SHP77 (cell line): ENCODE measurements around the gene EFCAB11.
A peak's percentile ranks its signal among the peaks of the same experiment; 100 is the strongest.

Source experiments
- DNase-seq, 2 experiments: peaks; one replicate each; lab custom pipeline; 2025; lab: John Stamatoyannopoulos, UW

Gene EFCAB11

GRCh38 chr14:89957376-89957775, 2.8 kb upstream of the EFCAB11 start:
- no peak for DNase-seq

DNA sequence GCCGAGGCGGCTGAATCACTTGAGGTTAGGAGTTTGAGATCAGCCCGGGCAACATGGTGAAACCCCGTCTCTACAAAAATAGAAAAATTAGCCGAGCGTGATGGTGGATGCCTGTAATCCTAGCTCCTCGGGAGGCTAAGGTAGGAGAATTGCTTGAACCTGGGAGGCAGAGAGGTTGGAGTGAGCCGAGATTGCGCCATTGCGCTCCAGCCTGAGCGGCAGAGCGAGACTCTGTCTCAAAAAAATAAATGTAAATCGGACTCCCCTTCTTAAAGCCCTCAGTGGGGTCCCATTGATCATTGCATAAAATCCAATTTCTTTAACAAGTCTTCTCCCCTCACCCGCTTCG, 2.1 kb upstream of the EFCAB11 start:
- no peak for DNase-seq

DNA sequence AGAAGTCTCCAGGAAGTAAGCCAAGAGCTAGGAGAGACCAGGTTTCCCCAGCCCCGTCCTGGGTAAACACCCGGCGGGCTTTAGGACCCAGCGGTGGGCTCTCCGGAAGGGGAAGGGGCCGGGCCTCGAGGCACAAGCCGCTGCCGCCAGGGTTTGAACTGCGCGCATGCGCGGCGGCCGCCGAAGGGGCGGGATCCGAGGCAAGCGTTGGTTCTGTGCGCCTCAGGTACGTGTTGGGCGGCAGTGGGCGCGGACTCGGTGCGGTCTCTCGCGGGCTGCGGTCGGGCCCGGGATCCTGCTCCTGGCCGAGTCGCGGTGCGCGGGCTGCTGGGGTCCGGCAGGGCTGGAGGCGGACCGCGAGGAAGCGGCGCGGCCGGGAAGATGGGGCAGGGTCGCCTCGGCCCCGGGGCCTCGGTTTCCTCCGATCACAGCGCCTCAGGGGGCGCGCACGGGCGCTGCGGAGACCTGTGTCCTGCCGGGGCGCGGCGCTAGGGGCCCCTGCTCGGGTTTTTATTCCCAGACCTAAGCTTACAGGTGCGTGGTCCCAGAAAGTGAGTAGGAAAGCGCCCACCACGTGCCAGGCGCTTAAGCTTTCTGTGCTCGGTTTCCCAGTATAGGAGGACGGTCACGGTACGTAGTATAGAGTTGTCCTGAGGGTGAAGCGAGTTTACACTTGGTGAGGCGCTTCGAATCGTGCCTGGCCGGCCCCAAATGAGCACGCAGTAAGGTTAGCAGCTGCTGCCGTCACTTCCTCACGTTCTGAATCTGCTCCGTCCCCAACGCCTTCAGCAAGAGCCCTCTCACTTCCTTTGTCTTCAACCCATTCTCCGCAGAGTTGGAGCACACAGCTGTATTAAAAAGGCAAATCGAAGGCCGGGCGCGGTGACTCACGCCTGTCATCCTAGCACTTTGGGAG, 1.5 kb upstream of the EFCAB11 start, which contains the start of gene TDP1:
Gene TDP1, plus strand, starts transcription at position 183 of the 916 bp plus-strand sequence. CDS start 7,188 bp downstream, outside the sequence.
- peak; percentile 94 for DNase-seq

GRCh38 chr14:89955022-89955744, 653 bp upstream of the EFCAB11 start:
- no peak for DNase-seq

DNA sequence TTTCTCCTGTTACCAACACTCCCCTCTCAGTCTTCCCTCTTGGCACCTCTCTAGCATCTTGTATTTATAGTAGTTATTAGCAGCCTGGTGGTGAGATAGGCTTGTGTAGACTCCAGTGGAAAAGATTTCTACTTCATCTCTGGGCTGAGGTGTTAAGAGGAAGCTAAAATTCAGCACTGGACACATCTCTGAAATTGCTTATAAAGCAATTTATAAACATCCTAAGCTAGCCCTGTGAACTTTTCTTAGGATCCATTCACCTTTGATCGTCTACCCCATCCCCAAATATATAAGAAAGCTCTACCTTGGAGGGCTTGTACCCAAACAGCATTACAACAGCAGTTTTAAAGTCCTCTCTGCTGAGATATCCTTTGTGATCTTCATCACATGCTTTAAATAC, 928 bp downstream of the EFCAB11 start:
- no peak for DNase-seq

DNA sequence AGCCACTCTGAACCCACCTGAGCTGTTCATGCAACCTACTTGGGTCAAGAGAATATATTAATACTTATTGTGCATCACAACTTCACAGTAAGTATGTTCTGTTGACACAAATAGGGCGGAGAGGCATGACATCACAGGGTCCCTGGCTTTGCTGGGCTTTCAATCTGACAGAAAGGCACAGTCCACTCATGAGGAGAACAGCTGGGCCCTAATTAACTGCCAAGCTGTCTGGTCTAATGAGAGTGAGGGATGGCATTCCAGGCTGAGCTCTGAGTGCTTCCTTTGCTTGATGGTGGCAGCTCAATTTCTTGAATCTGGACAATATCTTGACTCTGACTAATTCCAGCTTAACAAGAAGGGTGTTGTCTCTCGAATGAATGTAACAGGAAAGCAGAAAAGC, 2.0 kb downstream of the EFCAB11 start:
- DNase-seq, result no peak

GRCh38 chr14:89947344-89947743, 7.2 kb downstream of the EFCAB11 start:
- no peak for DNase-seq

GRCh38 chr14:89941830-89942377, 12.6 kb downstream of the EFCAB11 start:
- no peak for DNase-seq

DNA sequence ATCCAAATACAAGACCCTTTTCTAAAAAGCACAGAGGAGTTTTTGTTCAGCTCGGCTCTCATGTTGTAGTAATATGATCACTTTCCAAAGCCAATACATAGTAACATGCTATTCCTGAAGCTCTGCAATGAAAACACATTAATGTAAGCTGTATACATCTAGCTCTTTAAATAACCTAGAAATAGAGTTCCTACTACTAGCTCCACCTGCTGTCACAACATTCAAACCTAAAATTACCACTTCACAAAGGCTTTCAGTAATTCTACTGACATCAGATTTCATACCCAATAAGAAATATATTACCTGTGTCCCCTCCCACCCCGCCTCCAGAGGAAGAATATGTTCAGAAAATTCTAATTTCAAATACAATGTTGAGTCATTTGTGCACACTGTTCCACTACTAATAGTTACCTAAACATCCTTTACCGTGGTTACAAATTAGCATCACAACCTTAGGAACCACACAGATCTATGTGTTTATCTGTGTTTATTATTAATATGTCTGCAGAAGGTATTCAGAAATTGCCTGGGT, 17.8 kb downstream of the EFCAB11 start:
- DNase-seq, result no peak

GRCh38 chr14:89933002-89933401, 21.5 kb downstream of the EFCAB11 start:
- DNase-seq, result no peak

- DNase-seq, result no peak
These were observed 27.2 kb downstream of the EFCAB11 start for GRCh38 chr14:89927186-89927865.

GRCh38 chr14:89926694-89927093, 27.8 kb downstream of the EFCAB11 start:
- DNase-seq, result no peak

- DNase-seq, result no peak
These were observed 30.3 kb downstream of the EFCAB11 start for GRCh38 chr14:89924268-89924667.

DNA sequence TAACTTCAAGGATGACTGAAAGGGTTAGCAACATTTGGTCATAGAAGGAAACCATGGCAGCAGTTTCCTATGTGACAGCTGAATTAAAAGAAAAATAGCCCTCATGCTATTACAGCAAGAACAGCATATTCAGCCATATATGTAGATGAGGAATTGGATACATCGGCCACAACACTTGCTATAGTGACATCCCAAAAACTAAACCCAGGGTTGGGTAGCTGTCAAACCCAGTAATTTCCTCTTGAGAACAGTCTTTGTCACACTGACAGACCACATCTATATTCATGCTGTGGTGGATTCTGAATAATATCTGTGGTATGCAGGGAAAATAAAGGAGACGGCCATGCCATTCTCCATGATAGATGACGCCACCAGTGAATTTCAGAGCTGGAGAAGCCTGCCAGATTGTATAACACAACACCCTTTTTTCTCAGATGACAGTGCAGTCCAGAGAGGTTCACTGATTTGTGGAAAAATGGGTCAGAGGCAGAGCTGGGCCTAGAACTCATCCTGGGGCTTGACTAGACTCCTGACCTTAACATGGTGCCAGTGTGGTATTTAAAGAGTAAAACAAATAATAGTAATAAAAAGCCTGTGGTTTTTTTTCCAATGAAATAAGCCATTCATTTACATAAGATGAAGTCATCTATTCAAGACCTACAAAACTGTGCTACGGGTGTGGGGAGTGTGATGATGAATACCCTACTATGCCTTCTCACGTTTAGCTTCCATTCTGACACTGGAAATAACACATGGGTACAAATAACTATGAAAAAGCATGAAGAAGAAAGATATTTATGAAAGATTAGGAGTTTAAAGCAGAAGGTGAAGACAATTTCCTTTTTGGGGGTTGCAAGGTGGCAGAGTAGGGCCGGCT, 32.3 kb downstream of the EFCAB11 start:
- DNase-seq, result no peak

DNA sequence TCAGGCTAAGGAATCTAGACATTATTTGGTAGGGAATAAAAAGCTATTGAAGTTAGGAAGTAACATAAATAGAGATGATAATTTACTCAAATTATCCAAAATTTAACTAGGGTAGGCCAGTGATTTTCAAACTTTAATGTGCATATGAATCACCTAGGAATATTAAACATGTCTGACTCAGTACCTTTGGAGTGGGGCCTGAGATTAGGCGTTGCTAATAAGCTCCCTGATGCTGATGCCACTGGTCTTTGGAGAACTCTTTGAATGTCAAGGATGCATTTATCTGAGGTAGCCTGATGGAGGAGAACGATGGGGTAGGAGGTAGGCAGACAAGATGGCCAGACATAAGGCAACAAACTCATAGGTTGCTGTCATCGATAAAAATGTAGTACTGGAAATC, 33.2 kb downstream of the EFCAB11 start:
- DNase-seq, result no peak

DNA sequence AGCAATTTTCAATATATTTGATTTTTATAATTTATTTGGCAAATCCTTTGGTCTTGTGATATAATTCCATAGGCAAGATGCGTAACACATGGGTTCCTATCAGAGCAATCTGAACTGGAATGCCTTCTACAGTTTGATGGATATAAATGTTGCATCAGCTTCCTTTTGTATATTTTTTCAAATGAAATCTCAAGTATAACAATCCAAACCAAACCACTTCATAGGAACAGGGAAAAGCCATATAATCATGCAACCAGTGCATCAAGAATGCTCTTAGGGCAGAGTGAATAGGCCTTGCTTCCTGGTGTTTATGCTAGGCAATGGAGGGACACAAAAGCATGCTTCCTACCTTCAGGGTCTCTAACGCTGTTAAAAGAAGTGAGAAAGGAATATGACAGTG, 34.5 kb downstream of the EFCAB11 start:
- no peak for DNase-seq

- DNase-seq, result no peak
These were observed 35.8 kb downstream of the EFCAB11 start for GRCh38 chr14:89918721-89919120.

- DNase-seq, result peak; percentile 35 to 56
These were observed 39.2 kb downstream of the EFCAB11 start for GRCh38 chr14:89915114-89915878.

DNA sequence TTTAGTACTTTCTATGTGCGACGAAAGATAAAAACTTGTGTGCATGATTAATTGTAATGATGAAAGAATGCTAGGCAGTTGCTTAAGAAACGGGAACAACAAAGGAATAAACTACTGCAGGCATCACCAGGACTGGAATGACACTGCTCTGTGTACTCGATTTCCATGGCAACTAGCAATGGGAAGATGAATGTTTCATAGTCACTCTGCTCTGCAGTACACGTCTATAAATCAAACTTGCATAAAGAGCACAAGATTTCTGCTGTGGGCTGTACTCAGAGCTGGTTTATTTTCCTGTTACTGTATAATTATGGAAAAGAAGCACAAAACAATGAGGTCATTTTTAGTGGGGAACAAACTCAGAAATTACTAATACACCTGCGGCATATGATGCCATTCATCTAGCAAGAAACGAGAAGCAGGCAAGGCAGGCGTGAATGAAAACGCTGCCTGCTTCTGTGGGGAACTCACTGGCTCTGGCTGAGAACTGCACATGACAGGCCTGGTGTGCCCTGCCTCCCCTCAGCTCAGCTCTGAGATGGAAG, 41.8 kb downstream of the EFCAB11 start:
- no peak for DNase-seq

- DNase-seq, result no peak
These were observed 42.3 kb downstream of the EFCAB11 start for GRCh38 chr14:89912221-89912620.
